HG02938 (cell line): Measurements from ENCODE around the gene OR8S1.
A peak's percentile ranks its signal among the peaks of the same experiment; 100 is the strongest.
"Not testable (repeated sequence)": the region's sequence is repeated elsewhere in the genome, so short reads cannot be mapped to it uniquely, and the experiment has no call there.

Source experiments
- ATAC-seq: cut with Tn5 transposase; IDR thresholded peaks from one replicate; pipeline ENCODE4 v1.9.1; 2021; ENCODE audit warnings: mild to moderate bottlenecking, moderate library complexity; ENCODE audit not compliant: unreplicated experiment

OR8S1 gene

GRCh38 chr12:48525332-48525731 is at the start of gene OR8S1:
OR8S1 (plus strand) TSS chr12:48525632; CDS start chr12:48525632, 0 bp downstream.
- no peak for ATAC-seq

GRCh38 chr12:48482198-48482597 is 43.2 kb upstream of the OR8S1 start, which contains the start of gene C12orf54:
C12orf54 (plus strand) TSS chr12:48482498; CDS start chr12:48483297, 799 bp downstream.
- no peak for ATAC-seq

- no peak for ATAC-seq
Observed at GRCh38 chr12:48482930-48483329, 42.5 kb upstream of the OR8S1 start.

GRCh38 chr12:48486261-48486660 is 39.2 kb upstream of the OR8S1 start:
- ATAC-seq = no peak

GRCh38 chr12:48486679-48487078 is 38.8 kb upstream of the OR8S1 start:
- no peak for ATAC-seq

GRCh38 chr12:48489012-48489411 is 36.4 kb upstream of the OR8S1 start:
- ATAC-seq = peak; percentile 92

GRCh38 chr12:48489456-48489855 is 36.0 kb upstream of the OR8S1 start:
- not testable (repeated sequence) for ATAC-seq

- not testable (repeated sequence) for ATAC-seq
Observed at GRCh38 chr12:48500281-48500680, 25.2 kb upstream of the OR8S1 start.

GRCh38 chr12:48506836-48507235 is 18.6 kb upstream of the OR8S1 start:
- not testable (repeated sequence) for ATAC-seq

- ATAC-seq = no peak
Observed at GRCh38 chr12:48508987-48509386, 16.4 kb upstream of the OR8S1 start.

GRCh38 chr12:48510111-48510510 is 15.3 kb upstream of the OR8S1 start:
- ATAC-seq = no peak

- ATAC-seq = peak; percentile 90
Observed at GRCh38 chr12:48512855-48513254, 12.6 kb upstream of the OR8S1 start.

- no peak for ATAC-seq
Observed at GRCh38 chr12:48514728-48515127, 10.7 kb upstream of the OR8S1 start.

GRCh38 chr12:48520381-48520780 is 5.1 kb upstream of the OR8S1 start:
- not testable (repeated sequence) for ATAC-seq

GRCh38 chr12:48527891-48528670 is 2.6 kb downstream of the OR8S1 start:
- no peak for ATAC-seq

- no peak for ATAC-seq
Observed at GRCh38 chr12:48532601-48533000, 7.2 kb downstream of the OR8S1 start.

GRCh38 chr12:48536602-48537001 is 11.2 kb downstream of the OR8S1 start:
- ATAC-seq = no peak

GRCh38 chr12:48542300-48542928 is 17.0 kb downstream of the OR8S1 start:
- no peak for ATAC-seq

GRCh38 chr12:48545833-48546469 is 20.5 kb downstream of the OR8S1 start:
- no peak for ATAC-seq

- ATAC-seq = not testable (repeated sequence)
Observed at GRCh38 chr12:48547012-48547411, 21.6 kb downstream of the OR8S1 start.

- not testable (repeated sequence) for ATAC-seq
Observed at GRCh38 chr12:48551636-48552035, 26.2 kb downstream of the OR8S1 start.
